CD4-positive, CD25-positive, alpha-beta regulatory T cell (primary cell): ENCODE results near the gene COPZ1. TPM values are rescaled to one million over a fixed set of nuclear protein-coding genes. Genes with fewer than 3 reads are reported as not detected.

ENCODE experiments used
- ATAC-seq, 2 donors: fragments of 150-1000 bp; cut with Tn5 transposase; one replicate each; pipeline ENCODE4 v1.10.0; 2021; ENCODE audit warnings: low read depth in 2 of 2, moderate number of reproducible peaks in 2 of 2, moderate library complexity in 1 of 2
- DNase-seq, 3 donors: peaks; one replicate each; pipeline versions ENCODE4 v3.0.0 to v3.0.0-alpha.2; 2012 to 2022; ENCODE audit warnings: mixed read lengths in 1 of 3
- H3K27ac ChIP-seq: one replicate; pipeline ENCODE4 v1.7.0; 2013; ENCODE audit warnings: mild to moderate bottlenecking, low read length; ENCODE audit not compliant: insufficient read depth, poor library complexity, severe bottlenecking
- H3K27me3 ChIP-seq: one replicate; pipeline ENCODE4 v1.7.0; 2013; ENCODE audit warnings: low read length; ENCODE audit not compliant: control insufficient read depth, insufficient read depth
- H3K36me3 ChIP-seq: one replicate; pipeline ENCODE4 v1.7.0; 2013; ENCODE audit warnings: mild to moderate bottlenecking, low read length, moderate library complexity; ENCODE audit not compliant: control insufficient read depth, insufficient read depth
- H3K4me1 ChIP-seq: 2 replicates; pipeline ENCODE4 v1.7.0; 2013; ENCODE audit warnings: mild to moderate bottlenecking, low read length; ENCODE audit not compliant: insufficient read depth, control insufficient read depth, poor library complexity, severe bottlenecking
- H3K4me3 ChIP-seq: one replicate; pipeline ENCODE4 v1.7.0; 2013; ENCODE audit warnings: low read depth, mild to moderate bottlenecking, low read length, moderate library complexity
- H3K9me3 ChIP-seq, 2 experiments: 1 replicate in 1 of 2; 2 replicates in 1 of 2; pipeline ENCODE4 v1.7.0; 2013; ENCODE audit warnings: low read length in 2 of 2, mild to moderate bottlenecking in 1 of 2, moderate library complexity in 1 of 2; ENCODE audit not compliant: control insufficient read depth in 2 of 2
- H3K27ac Mint-ChIP-seq, 3 donors: one replicate each; pipeline ENCODE4 v1.8.0; 2020 to 2022; ENCODE audit warnings: mild to moderate bottlenecking in 3 of 3, mixed read lengths in 3 of 3, moderate library complexity in 2 of 3
- H3K27me3 Mint-ChIP-seq: one replicate; pipeline ENCODE4 v1.8.0; 2022; ENCODE audit warnings: mild to moderate bottlenecking, mixed read lengths
- H3K36me3 Mint-ChIP-seq: one replicate; pipeline ENCODE4 v1.8.0; 2020; ENCODE audit warnings: mixed read lengths
- H3K4me1 Mint-ChIP-seq, 4 donors: one replicate each; pipeline ENCODE4 v1.8.0; 2020 to 2022; ENCODE audit warnings: mixed read lengths in 4 of 4, mild to moderate bottlenecking in 1 of 4
- H3K4me3 Mint-ChIP-seq, 4 donors: one replicate each; pipeline ENCODE4 v1.8.0; 2020 to 2022; ENCODE audit warnings: mild to moderate bottlenecking in 4 of 4, mixed read lengths in 4 of 4, moderate library complexity in 3 of 4
- H3K9me3 Mint-ChIP-seq, 7 donors: one replicate each; pipeline ENCODE4 v1.8.0; 2020 to 2022; ENCODE audit warnings: mixed read lengths in 7 of 7, mild to moderate bottlenecking in 3 of 7, moderate library complexity in 2 of 7
- polyA plus RNA-seq, 4 donors: library from polyadenylated mRNA; unstranded; fragments of 300-500 nt; fragmentation: Illumina TruSeq; gene quantifications; one replicate each; pipeline ENCODE4 v1.2.3, GENCODE V29; 2021
- total RNA-seq: library from RNA; stranded (reverse); gene quantifications from one replicate; pipeline ENCODE4 v1.2.3, GENCODE V29; 2022

The COPZ1 gene
- total and polyA plus RNA-seq, 5 donors from 2014 or later: 65.3 to 213 (median 154) TPM

GRCh38 chr12:54359762-54360351 is 34.9 kb downstream of the COPZ1 start:
- peak overlapping the region in 1 of 3 donors; percentile 73 for H3K27ac Mint-ChIP-seq
- ATAC-seq: no peak
- peaks cover 2% of the 10 kb centered on the region for H3K36me3 Mint-ChIP-seq
- Histone ChIP-seq H3K27me3 (no peaks in the 10 kb centered on the region), H3K4me3 (peak overlapping the region; percentile 88), H3K4me1 (peaks cover 31% of the 10 kb centered on the region), H3K27ac (peak overlapping the region; percentile 84), H3K9me3 (no peaks in the 10 kb centered on the region), H3K36me3 (no peaks in the 10 kb centered on the region)
- H3K4me3 Mint-ChIP-seq: no peak overlapping the region
- no peaks in the 10 kb centered on the region for H3K27me3 Mint-ChIP-seq
- DNase-seq: no peak
- H3K4me1 Mint-ChIP-seq: peaks cover 6 to 24% (median 11%) of the 10 kb centered on the region in 4 donors
- H3K9me3 Mint-ChIP-seq: no peaks in the 10 kb centered on the region

- no peaks in the 10 kb centered on the region for H3K36me3 ChIP-seq
- H3K9me3 Mint-ChIP-seq: no peaks in the 10 kb centered on the region
- no peaks in the 10 kb centered on the region for H3K9me3 ChIP-seq
- ATAC-seq (no peak), DNase-seq (peak in 2 of 3 donors; percentile 36 to 57)
- H3K36me3 Mint-ChIP-seq: no peaks in the 10 kb centered on the region
- no peaks in the 10 kb centered on the region for H3K27me3 ChIP-seq
- no peak overlapping the region for H3K27ac ChIP-seq
- H3K27me3 Mint-ChIP-seq: no peaks in the 10 kb centered on the region
- H3K4me3 ChIP-seq: no peak overlapping the region
- peak overlapping the region in 2 of 3 donors; percentile 73 to 76 for H3K27ac Mint-ChIP-seq
- peaks cover 6 to 24% (median 11%) of the 10 kb centered on the region in 4 donors for H3K4me1 Mint-ChIP-seq
- peak overlapping the region in 2 of 4 donors; percentile 76 to 80 for H3K4me3 Mint-ChIP-seq
- H3K4me1 ChIP-seq: peaks cover 31% of the 10 kb centered on the region
Measured at GRCh38 chr12:54360717-54361456, 36.0 kb downstream of the COPZ1 start.

- peaks cover 6 to 23% (median 11%) of the 10 kb centered on the region in 4 donors for H3K4me1 Mint-ChIP-seq
- H3K4me1 ChIP-seq: peaks cover 27% of the 10 kb centered on the region
- H3K9me3 ChIP-seq: no peaks in the 10 kb centered on the region
- H3K9me3 Mint-ChIP-seq: no peaks in the 10 kb centered on the region
- no peak overlapping the region for H3K27ac Mint-ChIP-seq
- H3K4me3 ChIP-seq: no peak overlapping the region
- H3K4me3 Mint-ChIP-seq: no peak overlapping the region
- no peak for DNase-seq
- H3K27me3 ChIP-seq: peaks cover 4% of the 10 kb centered on the region
- no peaks in the 10 kb centered on the region for H3K36me3 Mint-ChIP-seq
- ATAC-seq: no peak
- H3K27ac ChIP-seq: no peak overlapping the region
- peaks cover 5% of the 10 kb centered on the region for H3K27me3 Mint-ChIP-seq
- no peaks in the 10 kb centered on the region for H3K36me3 ChIP-seq
Measured at GRCh38 chr12:54363047-54363446, 38.1 kb downstream of the COPZ1 start.

GRCh38 chr12:54363618-54364017 is 38.7 kb downstream of the COPZ1 start:
- peaks cover 27% of the 10 kb centered on the region for H3K4me1 ChIP-seq
- ATAC-seq (no peak), DNase-seq (no peak)
- Mint-ChIP-seq H3K4me1 (peaks cover 6 to 29% (median 14%) of the 10 kb centered on the region in 4 donors), H3K27ac (no peak overlapping the region), H3K4me3 (no peak overlapping the region), H3K36me3 (no peaks in the 10 kb centered on the region), H3K9me3 (no peaks in the 10 kb centered on the region), H3K27me3 (peaks cover 5% of the 10 kb centered on the region)
- H3K36me3 ChIP-seq: no peaks in the 10 kb centered on the region
- H3K9me3 ChIP-seq: no peaks in the 10 kb centered on the region
- peaks cover 6% of the 10 kb centered on the region for H3K27me3 ChIP-seq
- no peak overlapping the region for H3K4me3 ChIP-seq
- H3K27ac ChIP-seq: no peak overlapping the region

- peaks cover 28% of the 10 kb centered on the region for H3K4me1 ChIP-seq
- Mint-ChIP-seq H3K4me1 (peaks cover 6 to 37% (median 19%) of the 10 kb centered on the region in 4 donors), H3K4me3 (peak within 1 kb of the TSS in 1 of 4 donors; percentile 33), H3K27me3 (peaks cover 5% of the 10 kb centered on the region), H3K27ac (peak within 1 kb of the TSS in 1 of 3 donors; percentile 72), H3K36me3 (no peaks in the 10 kb centered on the region), H3K9me3 (no peaks in the 10 kb centered on the region)
- H3K4me3 ChIP-seq: no peak within 1 kb of the TSS
- DNase-seq (peak in 1 of 3 donors; percentile 52), ATAC-seq (no peak)
- no peaks in the 10 kb centered on the region for H3K9me3 ChIP-seq
- H3K27ac ChIP-seq: no peak within 1 kb of the TSS
- H3K27me3 ChIP-seq: peaks cover 6% of the 10 kb centered on the region
- no peaks in the 10 kb centered on the region for H3K36me3 ChIP-seq
Measured at GRCh38 chr12:54364413-54364812, 39.5 kb downstream of the COPZ1 start, which contains the start of gene GPR84. TSS of gene GPR84 (minus strand) at chr12:54364486. CDS start at chr12:54363851, 635 bp downstream.

- no peaks in the 10 kb centered on the region for H3K36me3 ChIP-seq
- peaks cover 6 to 38% (median 20%) of the 10 kb centered on the region in 4 donors for H3K4me1 Mint-ChIP-seq
- peak in 1 of 2 donors; percentile 14 for ATAC-seq
- peaks cover 22% of the 10 kb centered on the region for H3K4me1 ChIP-seq
- no peak overlapping the region for H3K27ac ChIP-seq
- peak overlapping the region; percentile 67 for H3K4me3 ChIP-seq
- peak overlapping the region in 3 of 4 donors; percentile 31 to 73 (median 61) for H3K4me3 Mint-ChIP-seq
- no peaks in the 10 kb centered on the region for H3K36me3 Mint-ChIP-seq
- H3K27me3 Mint-ChIP-seq: peaks cover 5% of the 10 kb centered on the region
- DNase-seq: no peak
- H3K9me3 ChIP-seq: no peaks in the 10 kb centered on the region
- no peaks in the 10 kb centered on the region for H3K9me3 Mint-ChIP-seq
- H3K27me3 ChIP-seq: peaks cover 6% of the 10 kb centered on the region
- peak overlapping the region; percentile 26 to 76 (median 65) for H3K27ac Mint-ChIP-seq
Measured at GRCh38 chr12:54368025-54368708, 43.2 kb downstream of the COPZ1 start.

GRCh38 chr12:54368709-54369596 is 44.0 kb downstream of the COPZ1 start:
- no peaks in the 10 kb centered on the region for H3K36me3 ChIP-seq
- no peaks in the 10 kb centered on the region for H3K9me3 ChIP-seq
- peak overlapping the region; percentile 31 to 77 (median 67) for H3K4me3 Mint-ChIP-seq
- H3K27ac ChIP-seq: no peak overlapping the region
- H3K4me3 ChIP-seq: peak overlapping the region; percentile 67
- peaks cover 6 to 32% (median 17%) of the 10 kb centered on the region in 4 donors for H3K4me1 Mint-ChIP-seq
- no peaks in the 10 kb centered on the region for H3K9me3 Mint-ChIP-seq
- H3K27me3 Mint-ChIP-seq: peaks cover 5% of the 10 kb centered on the region
- H3K36me3 Mint-ChIP-seq: no peaks in the 10 kb centered on the region
- peak overlapping the region; percentile 26 to 76 (median 65) for H3K27ac Mint-ChIP-seq
- peaks cover 19% of the 10 kb centered on the region for H3K4me1 ChIP-seq
- peak; percentile 88 to 92 for ATAC-seq
- H3K27me3 ChIP-seq: peaks cover 6% of the 10 kb centered on the region
- peak; percentile 80 to 87 (median 83) for DNase-seq
